GM21367 (cell line): ENCODE measurements around the gene HPCAL1.

Source experiments
- ATAC-seq: cut with Tn5 transposase; IDR thresholded peaks from one replicate; pipeline ENCODE4 v1.9.1; 2021; ENCODE audit not compliant: unreplicated experiment

Gene HPCAL1

DNA sequence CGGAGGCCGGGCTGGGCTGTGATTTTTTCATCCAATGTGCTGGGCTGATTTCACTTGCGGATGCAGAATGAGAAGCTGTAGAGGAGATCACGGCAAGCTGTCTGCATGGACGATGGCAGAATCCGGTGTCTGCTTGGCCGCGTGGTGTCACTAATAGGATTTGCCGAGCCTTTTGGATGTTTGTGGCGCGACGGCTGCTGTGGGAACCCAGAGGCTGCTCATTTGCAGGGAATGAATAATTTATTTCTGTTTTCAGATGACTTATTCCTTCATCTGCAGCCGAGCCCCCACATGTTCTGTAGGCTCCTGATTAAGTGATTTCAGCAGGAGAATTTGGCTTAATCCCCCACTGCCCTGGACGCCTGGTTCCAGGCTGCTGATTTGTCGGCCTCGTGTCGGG, 82.8 kb downstream of the HPCAL1 start:
- ATAC-seq, result no peak

DNA sequence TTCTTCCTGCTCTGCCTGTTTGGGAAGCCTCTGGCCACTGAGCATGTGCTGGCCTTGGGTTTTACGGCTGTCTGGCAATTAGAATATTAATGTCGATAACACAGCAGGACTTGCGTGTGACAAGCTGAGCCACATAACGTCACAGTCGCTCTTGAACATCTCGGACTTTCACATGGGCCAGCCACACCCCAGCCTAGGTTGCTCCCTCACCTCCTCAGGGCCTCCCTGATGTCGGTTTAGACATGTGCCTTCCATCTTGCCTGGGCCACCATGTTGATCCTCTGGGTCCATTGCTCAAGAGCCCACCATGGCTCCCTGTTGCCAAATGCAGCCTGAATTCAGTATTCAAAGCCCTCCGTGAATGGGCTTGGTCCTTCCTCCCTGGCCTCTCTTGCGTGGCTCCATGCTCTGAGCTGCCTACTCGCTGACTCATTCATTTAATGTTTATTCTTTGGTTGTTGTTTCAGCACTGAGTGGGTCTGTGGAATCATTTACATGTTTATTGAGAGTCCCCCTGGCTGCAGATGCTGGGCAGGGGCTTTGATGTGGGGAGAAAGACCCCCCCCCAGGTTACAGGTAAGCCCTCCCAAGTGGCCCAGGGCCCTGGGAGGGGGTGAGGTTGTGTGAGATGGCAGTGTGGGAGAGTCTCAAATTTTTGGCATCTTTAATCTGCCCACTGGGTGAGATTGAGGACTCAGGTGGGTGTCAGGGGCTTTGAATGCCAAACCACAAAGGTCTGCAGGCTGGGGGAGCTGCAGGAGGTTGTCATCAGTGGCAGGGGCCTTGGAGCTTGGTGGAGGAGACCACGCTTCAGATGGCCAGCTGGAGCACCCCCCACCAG, 83.4 kb downstream of the HPCAL1 start:
- no peak for ATAC-seq

- no peak for ATAC-seq
Observed at GRCh38 chr2:10387033-10387432, 84.3 kb downstream of the HPCAL1 start.

GRCh38 chr2:10388954-10389560, 86.4 kb downstream of the HPCAL1 start:
- no peak for ATAC-seq

GRCh38 chr2:10389573-10389972, 86.9 kb downstream of the HPCAL1 start:
- no peak for ATAC-seq

GRCh38 chr2:10390369-10390801, 87.7 kb downstream of the HPCAL1 start:
- ATAC-seq, result no peak

GRCh38 chr2:10392100-10392499, 89.4 kb downstream of the HPCAL1 start:
- ATAC-seq, result no peak

DNA sequence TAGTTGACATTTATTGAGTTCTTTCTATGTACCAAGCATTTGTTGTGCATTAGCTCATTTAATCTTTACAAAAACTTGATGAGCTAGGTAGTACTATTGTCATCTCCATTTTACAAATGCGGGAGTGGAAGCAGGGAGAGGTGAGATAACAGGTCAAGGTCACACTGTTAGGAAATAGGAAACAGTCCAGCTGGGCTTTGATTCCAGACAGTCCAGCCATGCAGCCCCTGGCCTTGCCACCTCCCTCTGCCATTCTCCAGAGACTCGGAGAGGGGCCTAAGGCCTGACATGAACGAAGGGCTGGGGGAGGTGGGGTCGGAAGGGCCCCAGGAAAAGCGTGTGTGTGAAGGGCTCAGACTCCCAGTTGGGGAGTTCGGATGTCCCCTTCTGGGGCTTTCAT, 89.8 kb downstream of the HPCAL1 start:
- no peak for ATAC-seq

DNA sequence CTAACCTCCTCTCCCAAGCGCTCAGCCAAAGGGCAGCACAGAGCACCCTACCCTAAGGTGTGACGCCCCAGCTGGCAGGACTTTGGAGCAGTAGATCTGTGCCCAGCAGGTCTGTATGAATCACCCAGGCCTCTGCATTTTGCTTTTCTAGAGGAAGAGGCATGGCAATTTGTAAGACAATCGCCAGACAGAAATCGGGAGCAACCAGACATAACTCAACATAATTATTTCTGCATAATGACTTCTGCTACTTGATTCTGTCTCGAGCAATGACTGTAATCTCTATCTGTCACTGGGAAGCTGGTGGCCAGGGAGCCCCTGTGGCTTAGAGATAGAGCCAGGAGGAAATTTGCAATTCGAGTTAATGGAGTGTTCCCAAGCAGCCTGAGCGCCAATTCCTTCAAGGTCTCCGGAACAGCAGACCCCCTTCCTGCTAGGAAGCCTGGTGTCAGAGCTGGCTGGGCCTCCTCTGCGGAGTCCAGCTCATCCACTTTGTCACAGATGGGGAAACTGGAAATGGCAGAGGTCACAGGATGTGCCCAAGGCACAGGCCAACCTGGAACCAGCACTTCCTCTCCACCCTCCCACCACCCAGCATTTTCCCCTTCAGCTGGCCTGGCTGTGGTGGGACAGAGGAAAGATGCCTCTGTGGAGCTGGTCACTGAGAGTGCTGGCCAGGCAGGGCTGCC, 90.4 kb downstream of the HPCAL1 start:
- ATAC-seq, result no peak

- no peak for ATAC-seq
Observed at GRCh38 chr2:10393640-10393982, 90.9 kb downstream of the HPCAL1 start.

DNA sequence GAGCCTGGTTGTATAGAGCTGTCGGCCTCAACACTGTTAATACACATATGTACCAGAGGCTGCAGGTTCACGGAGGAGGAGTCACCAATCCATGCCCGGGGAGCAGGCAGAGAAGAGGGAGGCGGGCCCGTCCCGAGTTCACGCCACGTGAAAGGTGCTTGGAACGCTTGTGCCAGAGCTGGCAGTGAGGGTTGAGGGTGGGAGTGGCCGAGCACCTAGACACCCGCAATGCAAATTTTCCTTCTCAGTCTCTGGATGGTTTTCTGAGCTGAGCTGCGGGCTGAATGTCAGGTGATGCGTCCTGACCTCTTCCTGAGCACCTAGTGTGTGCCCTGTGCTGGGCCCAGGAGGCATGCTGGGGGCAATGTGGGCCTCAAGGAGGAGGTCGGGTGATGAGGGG, 93.2 kb downstream of the HPCAL1 start:
- ATAC-seq, result no peak

- ATAC-seq, result no peak
Observed at GRCh38 chr2:10396464-10396863, 93.8 kb downstream of the HPCAL1 start.

DNA sequence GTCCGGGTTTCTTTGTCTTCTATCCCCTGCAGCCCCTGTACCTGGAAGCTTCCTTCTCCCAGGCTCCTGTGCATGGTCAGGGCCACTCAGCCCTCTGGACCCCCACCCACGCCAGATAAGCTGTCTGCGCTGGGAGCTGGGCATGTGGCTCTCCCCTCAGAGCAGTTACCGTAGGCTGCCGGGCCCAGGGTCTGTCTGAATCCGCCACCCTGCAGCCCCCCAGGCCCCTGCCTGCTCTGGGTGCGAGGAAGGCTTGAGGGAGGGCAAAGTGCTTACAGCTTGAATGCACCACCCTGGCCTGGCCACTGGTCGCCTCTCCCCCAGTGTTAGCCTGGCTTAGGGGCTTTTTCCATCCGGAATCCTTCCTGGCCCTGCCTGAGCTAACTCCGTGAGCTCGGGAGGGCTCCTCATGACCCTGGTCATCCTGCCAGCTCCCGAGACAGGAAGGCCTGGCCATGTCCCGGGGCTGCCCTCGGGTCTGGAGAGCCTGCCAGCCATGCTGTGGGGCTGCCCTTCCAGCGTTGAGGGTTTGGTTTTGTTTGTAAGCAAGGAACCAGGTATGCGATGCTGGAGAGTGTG, 94.7 kb downstream of the HPCAL1 start:
- no peak for ATAC-seq

DNA sequence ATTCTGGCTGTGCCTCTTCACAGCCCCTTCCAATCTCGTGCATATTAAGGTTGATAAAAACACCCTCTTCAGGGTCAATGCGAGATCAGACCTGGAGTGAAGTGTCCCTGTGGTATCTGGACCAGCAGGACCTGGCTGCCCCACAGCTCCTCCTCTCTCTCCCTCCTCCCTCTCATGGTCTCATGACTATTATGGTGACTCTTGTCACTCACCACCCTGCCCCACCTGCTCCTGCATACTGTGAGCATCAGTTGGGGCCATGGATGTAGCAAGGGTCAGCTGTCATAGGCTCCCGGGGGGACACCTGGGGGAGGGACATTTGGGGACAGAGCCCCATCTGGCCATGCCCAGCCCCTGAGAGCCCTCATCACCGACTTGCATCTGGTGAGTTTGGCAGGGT, 95.2 kb downstream of the HPCAL1 start:
- ATAC-seq, result no peak

DNA sequence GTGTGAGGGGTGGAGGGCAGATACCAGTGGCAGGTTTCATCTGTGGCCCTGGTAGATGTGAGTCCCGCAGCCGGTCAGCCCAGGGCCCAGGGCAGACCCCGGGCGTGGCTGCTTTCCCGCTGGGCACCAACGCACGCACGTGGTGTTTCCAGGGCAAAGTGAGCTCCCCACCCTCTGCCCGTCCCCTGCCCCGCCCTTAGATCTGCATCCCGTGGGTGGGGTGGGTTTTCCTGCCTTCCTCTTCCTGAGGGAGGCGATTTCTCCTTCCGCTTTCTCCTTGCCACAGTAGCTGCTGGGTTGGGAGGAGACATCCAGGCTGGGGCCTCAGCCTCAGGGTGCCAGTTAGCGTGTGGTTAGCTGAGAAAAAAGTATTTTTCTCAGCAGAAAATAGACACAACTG, 95.8 kb downstream of the HPCAL1 start:
- no peak for ATAC-seq

- no peak for ATAC-seq
Observed at GRCh38 chr2:10399358-10399757, 96.7 kb downstream of the HPCAL1 start.

DNA sequence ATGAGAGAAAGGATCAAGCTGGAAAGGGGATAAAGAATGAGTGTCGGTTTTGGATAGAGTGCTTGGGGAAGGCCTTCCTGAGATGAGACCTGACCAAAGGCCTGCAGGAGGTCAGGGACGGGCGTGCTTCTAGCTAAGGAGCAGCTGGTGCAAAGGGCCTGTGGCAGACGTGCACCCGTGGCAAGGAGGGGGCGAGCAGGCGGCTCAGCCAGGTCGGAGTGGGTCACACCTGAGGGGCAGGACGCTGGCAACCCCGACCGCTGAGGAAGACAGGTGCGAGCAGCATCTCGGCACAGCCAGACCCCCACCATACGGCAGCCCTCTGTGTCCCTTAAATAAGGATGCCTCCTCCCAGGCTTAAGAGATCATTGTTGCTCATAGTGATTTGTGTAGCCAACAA, 97.3 kb downstream of the HPCAL1 start:
- no peak for ATAC-seq

DNA sequence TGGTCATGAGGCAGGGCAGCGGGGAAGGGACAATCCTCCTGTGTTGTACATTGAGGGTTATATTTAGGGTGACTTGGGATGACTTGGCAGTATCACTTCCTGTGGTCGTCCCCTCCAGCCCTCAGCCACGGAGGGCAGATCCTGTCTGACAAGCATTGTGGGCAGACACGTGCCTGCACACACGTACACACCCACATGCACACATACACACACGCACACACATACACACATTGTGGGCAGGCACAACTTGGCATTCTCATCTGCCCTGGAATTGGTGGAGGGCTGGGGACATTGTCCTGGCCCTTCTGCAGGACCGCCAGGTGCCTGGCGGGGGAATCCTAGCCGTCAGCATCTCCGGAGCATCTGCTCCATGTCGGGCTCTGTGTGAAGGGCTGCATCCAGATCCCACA, 97.9 kb downstream of the HPCAL1 start:
- no peak for ATAC-seq

DNA sequence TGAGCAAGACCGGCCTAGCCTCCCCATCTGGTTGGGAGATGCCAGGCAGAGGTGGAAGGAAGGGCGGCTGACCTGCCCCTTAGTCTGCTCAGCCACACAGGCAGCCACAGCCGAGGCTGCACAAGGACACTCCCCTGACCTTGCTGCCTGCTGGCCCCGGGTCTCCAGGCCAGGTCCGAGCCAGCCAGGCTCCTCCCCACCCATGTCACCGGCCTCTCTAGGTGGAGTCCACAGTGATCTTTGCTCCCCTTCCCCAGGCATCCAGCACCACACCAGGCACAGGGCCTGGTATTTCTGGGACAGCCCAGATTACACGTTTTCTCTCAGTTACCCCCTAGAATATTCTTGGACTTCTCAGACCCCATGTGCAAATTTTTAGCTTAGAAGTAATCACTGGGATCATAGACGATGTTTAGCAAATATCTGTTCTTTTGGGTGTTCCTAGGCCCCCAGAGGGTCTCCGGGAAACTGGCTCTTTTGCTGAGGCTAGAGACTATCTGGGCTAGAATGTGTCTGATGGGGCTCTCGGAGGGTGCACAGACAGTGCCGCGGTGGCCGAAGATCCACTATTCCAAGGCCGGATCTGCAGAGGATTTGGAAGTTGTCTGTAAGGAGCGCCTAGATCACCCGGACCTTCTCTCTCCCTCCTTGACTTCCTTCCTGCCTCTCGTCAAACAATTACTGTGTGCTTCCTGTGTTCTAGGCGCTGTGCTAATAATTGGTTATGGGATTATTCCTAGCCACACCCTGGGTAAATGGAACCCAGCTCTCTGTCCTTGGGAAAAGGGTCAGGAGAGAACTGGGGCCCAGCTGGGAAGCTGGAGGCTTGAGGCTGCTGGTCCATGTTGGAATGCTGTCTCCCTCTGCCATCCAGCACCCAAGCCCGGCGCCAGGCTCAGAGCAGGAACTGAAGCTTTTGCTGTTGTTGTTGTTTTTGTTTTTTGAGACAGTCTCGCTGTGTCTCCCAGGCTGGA, 98.6 kb downstream of the HPCAL1 start:
- ATAC-seq, result no peak

- no peak for ATAC-seq
Observed at GRCh38 chr2:10402062-10402585, 99.4 kb downstream of the HPCAL1 start.
